Activated CD4-positive, alpha-beta T cell treated with anti-CD3 and anti-CD28 coated beads, Interleukin-2, Interleukin-4, amounts not matched to agents 100 ng/mL and 50 ng/mL, durations not matched to agents 16 hours and 8 hours (primary cell): ENCODE measurements around the gene IP6K3.

Experiments
- DNase-seq: peaks from one replicate; pipeline ENCODE4 v3.0.0-alpha.2; 2020; ENCODE audit warnings: low spot score

Gene IP6K3

GRCh38 chr6:33722103-33722623, 24.5 kb downstream of the IP6K3 start:
- no peak for DNase-seq

GRCh38 chr6:33721508-33721907, 25.2 kb downstream of the IP6K3 start:
- no peak for DNase-seq

- no peak for DNase-seq
These were observed 25.7 kb downstream of the IP6K3 start for GRCh38 chr6:33720998-33721397.

GRCh38 chr6:33719326-33719987, 27.2 kb downstream of the IP6K3 start:
- DNase-seq = no peak

GRCh38 chr6:33718713-33719112, 28.0 kb downstream of the IP6K3 start:
- no peak for DNase-seq

- no peak for DNase-seq
These were observed 28.7 kb downstream of the IP6K3 start for GRCh38 chr6:33717934-33718455.

GRCh38 chr6:33716890-33717632, 29.6 kb downstream of the IP6K3 start:
- DNase-seq = no peak

GRCh38 chr6:33716379-33716778, 30.3 kb downstream of the IP6K3 start:
- no peak for DNase-seq

GRCh38 chr6:33714385-33715040, 32.2 kb downstream of the IP6K3 start:
- no peak for DNase-seq

GRCh38 chr6:33713786-33714185, 32.9 kb downstream of the IP6K3 start:
- DNase-seq = no peak

GRCh38 chr6:33712914-33713313, 33.8 kb downstream of the IP6K3 start:
- DNase-seq = no peak

- DNase-seq = peak; percentile 98
These were observed 35.3 kb downstream of the IP6K3 start, which contains the start of gene UQCC2 for GRCh38 chr6:33711140-33712129. Gene UQCC2, minus strand, starts transcription at chr6:33711700. Its CDS starts 14 bp downstream, at chr6:33711686.

- DNase-seq = peak; percentile 8
These were observed 36.2 kb downstream of the IP6K3 start for GRCh38 chr6:33710296-33711121.

GRCh38 chr6:33709605-33710295, 37.0 kb downstream of the IP6K3 start:
- no peak for DNase-seq

GRCh38 chr6:33708516-33709204, 38.0 kb downstream of the IP6K3 start:
- no peak for DNase-seq

GRCh38 chr6:33707771-33708170, 38.9 kb downstream of the IP6K3 start:
- no peak for DNase-seq

- no peak for DNase-seq
These were observed 40.6 kb downstream of the IP6K3 start for GRCh38 chr6:33705955-33706725.

GRCh38 chr6:33705268-33705885, 41.3 kb downstream of the IP6K3 start:
- DNase-seq = no peak
